K562 (cell line): ENCODE measurements around the gene ZNF736. TPM values are rescaled to one million over a fixed set of nuclear protein-coding genes. Genes with fewer than 3 reads are reported as not detected.

Experiments
- ATAC-seq: fragments of 200-7000 bp; cut with Tn5 transposase; 3 replicates; pipeline ENCODE4 v1.9.1; 2020; ENCODE audit warnings: moderate library complexity
- Bru-seq: library from RNA; stranded (reverse); fragments of 400-500 nt; gene quantifications from one replicate; lab custom pipeline; 2021; lab: Mats Ljungman, UMichigan
- BruChase-seq, 2 experiments: library from RNA; stranded (reverse); fragments of 400-500 nt; gene quantifications; one replicate each; lab custom pipeline; 2021; lab: Mats Ljungman, UMichigan
- BruUV-seq: library from RNA; stranded (reverse); fragments of 400-500 nt; replicated peaks from 2 replicates; lab custom pipeline; 2021; lab: Mats Ljungman, UMichigan
- CTCF ChIA-PET: fragments of 300-600 bp; formaldehyde crosslinking; extraction: SDS; loops from one replicate; lab custom pipeline; 2021; ENCODE audit warnings: low intra/inter-chr PET ratio; lab: Yijun Ruan, JAX
- POLR2A ChIA-PET: fragments of 300-600, 350-650 bp; sonication (Branson Sonifier 250); formaldehyde crosslinking; extraction: SDS; loops from one replicate; lab custom pipeline; 2021; ENCODE audit warnings: antibody characterized with exemption, inconsistent platforms; lab: Yijun Ruan, JAX
- DNase-seq, 4 experiments: peaks; one replicate each; pipeline versions ENCODE4 v3.0.0 to v3.0.0-alpha.2; 2011 to 2018; ENCODE audit warnings: low spot score in 3 of 4, mixed read lengths in 3 of 4; ENCODE audit errors: extremely low read depth in 1 of 4
- FAIRE-seq: peaks from 2 replicates; lab custom pipeline; 2011; peaks lifted over from hg19 to GRCh38; lab: Jason Lieb, UNC
- H2AFZ ChIP-seq: 2 replicates; pipeline ENCODE4 v1.6.0; 2011; ENCODE audit warnings: low read depth, low read length, control low read depth, inconsistent platforms
- H3K27ac ChIP-seq: fragments of 200-600 bp; 3 replicates; pipeline ENCODE4 v1.8.0; 2011; ENCODE audit warnings: low read depth, mild to moderate bottlenecking, control low read depth, inconsistent platforms, low read length, moderate library complexity, mixed read lengths; ENCODE audit errors: extremely low read depth
- H3K27me3 ChIP-seq, 2 experiments: fragments of 300-600 bp in 1 of 2; 2 replicates in 1 of 2; 3 replicates in 1 of 2; pipeline versions ENCODE4 v1.6.0 to v1.8.0; 2011; ENCODE audit warnings: inconsistent platforms in 2 of 2, low read length in 2 of 2, mild to moderate bottlenecking in 1 of 2, mixed read lengths in 1 of 2, moderate library complexity in 1 of 2; ENCODE audit not compliant: control insufficient read depth in 2 of 2, insufficient read depth in 2 of 2
- H3K36me3 ChIP-seq: fragments of 300-600 bp; 3 replicates; pipeline ENCODE4 v1.8.0; 2011; ENCODE audit warnings: mild to moderate bottlenecking, low read length, inconsistent platforms; ENCODE audit not compliant: control insufficient read depth, insufficient read depth
- H3K4me1 ChIP-seq, 2 experiments: fragments of 200-600 bp in 1 of 2; replicated peaks in 1 of 2; 2 replicates in 1 of 2; 3 replicates in 1 of 2; pipeline versions ENCODE4 v1.5.1 to v1.8.0; 2011; ENCODE audit warnings: inconsistent platforms in 2 of 2, low read length in 2 of 2, mild to moderate bottlenecking in 1 of 2, mixed read lengths in 1 of 2, moderate library complexity in 1 of 2; ENCODE audit not compliant: control insufficient read depth in 2 of 2, insufficient read depth in 2 of 2
- H3K4me2 ChIP-seq: 2 replicates; pipeline ENCODE4 v1.6.1; 2011; ENCODE audit warnings: low read length, control low read depth, inconsistent platforms, mixed read lengths; ENCODE audit not compliant: insufficient read depth
- H3K4me3 ChIP-seq: fragments of 200-600 bp; sonication (generic), shearing (Covaris generic); 2 replicates; pipeline ENCODE4 v1.5.1; 2016; ENCODE audit warnings: control low read depth, inconsistent platforms
- H3K79me2 ChIP-seq: fragments of 200-600 bp; 3 replicates; pipeline ENCODE4 v1.8.0; 2011; ENCODE audit warnings: low read length, inconsistent platforms; ENCODE audit not compliant: control insufficient read depth, insufficient read depth
- H3K9ac ChIP-seq, 2 experiments: 2 replicates each; pipeline versions ENCODE4 v1.6.0 to v1.6.1; 2011; ENCODE audit warnings: low read depth in 2 of 2, low read length in 2 of 2, control low read depth in 1 of 2, inconsistent platforms in 1 of 2, mild to moderate bottlenecking in 1 of 2, mixed read lengths in 1 of 2; ENCODE audit not compliant: insufficient read depth in 1 of 2
- H3K9me1 ChIP-seq: one replicate; pipeline ENCODE4 v1.6.0; 2011; ENCODE audit warnings: inconsistent platforms, mild to moderate bottlenecking, low read length, moderate library complexity; ENCODE audit not compliant: control insufficient read depth, insufficient read depth
- H3K9me3 ChIP-seq: replicated peaks from 2 replicates; pipeline ENCODE4 v1.5.1; 2011; ENCODE audit warnings: low read depth, low read length, inconsistent platforms; ENCODE audit not compliant: control insufficient read depth, insufficient read depth
- H4K20me1 ChIP-seq: replicated peaks from 2 replicates; pipeline ENCODE4 v1.6.1; 2011; ENCODE audit warnings: low read length, inconsistent platforms, mixed read lengths; ENCODE audit not compliant: control insufficient read depth, insufficient read depth
- ATF7 ChIP-seq: fragments of 450-650 bp; IDR thresholded peaks from 2 replicates; pipeline ENCODE4 v1.7.1; 2014; ENCODE audit warnings: mild to moderate bottlenecking, moderate library complexity
- CBX5 ChIP-seq: IDR thresholded peaks from 2 replicates; pipeline ENCODE4 v1.6.1; 2014; ENCODE audit warnings: low read depth, borderline replicate concordance
- CREB1 ChIP-seq, 2 experiments: sonication (generic) in 1 of 2; formaldehyde crosslinking in 1 of 2; IDR thresholded peaks; 2 replicates each; pipeline versions ENCODE4 v1.6.1 to v1.8.0; 2012 to 2022; ENCODE audit warnings: inconsistent platforms in 1 of 2, mild to moderate bottlenecking in 1 of 2, missing genetic modification reagents in 1 of 2, moderate library complexity in 1 of 2
- E2F1 ChIP-seq: sonication (generic); formaldehyde crosslinking; IDR thresholded peaks from 2 replicates; pipeline ENCODE4 v1.8.1; 2023; ENCODE audit warnings: mild to moderate bottlenecking, missing genetic modification reagents, moderate library complexity
- SLC30A9 ChIP-seq: fragments of 250-450 bp; sonication (Bioruptor Pico); IDR thresholded peaks from 2 replicates; pipeline ENCODE4 v1.8.0; 2022; ENCODE audit warnings: mild to moderate bottlenecking, moderate library complexity
- SP1 ChIP-seq: sonication (generic); formaldehyde crosslinking; IDR thresholded peaks from 2 replicates; pipeline ENCODE4 v1.8.1; 2022; ENCODE audit warnings: mild to moderate bottlenecking, missing genetic modification reagents
- ZNF511 ChIP-seq: sonication (generic); formaldehyde crosslinking; IDR thresholded peaks from 2 replicates; pipeline ENCODE4 v1.8.0; 2022; ENCODE audit warnings: mild to moderate bottlenecking, missing genetic modification reagents
- ZNF609 ChIP-seq: sonication (generic); formaldehyde crosslinking; IDR thresholded peaks from 2 replicates; pipeline ENCODE4 v1.8.1; 2023; ENCODE audit warnings: missing genetic modification reagents, mild to moderate bottlenecking, borderline replicate concordance
- WGBS: fragments of 100-300 bp; shearing (Covaris generic); methylation state at CpG from one replicate; pipeline ENCODE4 v1.1.6; 2016; ENCODE audit warnings: low coverage, mixed read lengths; ENCODE audit not compliant: insufficient coverage; ENCODE audit errors: missing lambda C conversion rate; 5-methylcytosine and 5-hydroxymethylcytosine counted together
- in situ Hi-C: fragments of 300-500 bp; cut with MboI; formaldehyde crosslinking; loops from 4 replicates; pipeline ENCODE4 v1.15.0; 2018; ENCODE audit warnings: inconsistent platforms, mixed read lengths
- intact Hi-C: fragments of 100-400 bp; cut with micrococcal nuclease; formaldehyde crosslinking; loops from 2 replicates; pipeline ENCODE4 v1.14.2; 2022
- long read RNA-seq, 3 experiments: library from polyadenylated mRNA in 2 of 3; library from RNA in 1 of 3; unstranded in 2 of 3; stranded (forward) in 1 of 3; transcript quantifications; one replicate each; pipeline ENCODE4 v2.0.0, GENCODE V29; 2019 to 2022
- polyA minus RNA-seq, 3 experiments: library from RNA; depleted of rRNA, polyadenylated mRNA; stranded (reverse); fragments of >200 nt; gene quantifications; 2 replicates each; pipeline ENCODE4 v1.2.3, GENCODE V29; 2011
- polyA plus RNA-seq, 8 experiments: library from polyadenylated mRNA; depleted of rRNA in 4 of 8; stranded (reverse) in 5 of 8; unstranded in 3 of 8; fragments of >200 nt; fragmentation: Nextera tagmentation in 2 of 8; fragmentation: Illumina TruSeq in 1 of 8; extraction: Ambion mirVana in 2 of 8; extraction: Trizol in 1 of 8; gene quantifications; 2 replicates each; pipeline versions ENCODE4 v1.2.1 to v1.2.3, GENCODE V29; 2011 to 2014; ENCODE audit warnings: inconsistent platforms in 1 of 8, missing spikeins in 1 of 8
- total RNA-seq, 7 experiments: library from RNA; depleted of rRNA in 6 of 7; stranded (reverse); fragments of >200 nt in 6 of 7; fragmentation: Illumina TruSeq in 2 of 7; extraction: Trizol in 2 of 7; gene quantifications; 2 replicates each; pipeline versions ENCODE4 v1.2.1 to v1.2.3, GENCODE V29; 2011 to 2021; ENCODE audit warnings: low replicate concordance in 1 of 7

ZNF736 gene
- total RNA-seq (2011; cell fraction: chromatin; rRNA removed; ENCODE audit: low replicate concordance), result 44.5 and 70.9 TPM in 2 replicates
- total RNA-seq (2011; cell fraction: nucleolus; rRNA removed), result 26.3 and 31.1 TPM in 2 replicates
- total RNA-seq (2011; cell fraction: nucleoplasm; rRNA removed), result 53.4 and 61.2 TPM in 2 replicates
- total RNA-seq (2014; rRNA removed), result 4.4 and 4.6 TPM in 2 replicates
- 15.6 and 18.1 TPM in 2 replicates for total RNA-seq (2014; rRNA removed; fragmentation: Illumina TruSeq; extraction: Trizol)
- total RNA-seq (2015; rRNA removed; fragmentation: Illumina TruSeq; extraction: Trizol), result 12.3 and 13.9 TPM in 2 replicates
- total RNA-seq (2021), result 8.8 and 11.4 TPM in 2 replicates
- polyA plus RNA-seq (2011; rRNA removed), result 10.3 and 21.3 TPM in 2 replicates
- polyA plus RNA-seq (2011; cell fraction: cytosol; rRNA removed), result 1.8 and 7.7 TPM in 2 replicates
- 16.7 and 49.3 TPM in 2 replicates for polyA plus RNA-seq (2011; cell fraction: nucleus; rRNA removed)
- 2.9 and 4.5 TPM in 2 replicates for polyA plus RNA-seq (2012)
- polyA plus RNA-seq (2014; fragmentation: Illumina TruSeq; extraction: Trizol), result 4.4 and 6.0 TPM in 2 replicates
- 1 to 10 TPM; 2.7 to 3.4 TPM for polyA plus RNA-seq (2014; fragmentation: Nextera tagmentation; extraction: Ambion mirVana)
- polyA plus RNA-seq (2014; rRNA removed), result 4.7 and 7.6 TPM in 2 replicates
- 19.0 and 53.6 TPM in 2 replicates for polyA minus RNA-seq (2011; rRNA and poly(A)+ RNA removed)
- 5.5 and 9.8 TPM in 2 replicates for polyA minus RNA-seq (2011; cell fraction: cytosol; rRNA and poly(A)+ RNA removed)
- 20.6 and 78.9 TPM in 2 replicates for polyA minus RNA-seq (2011; cell fraction: nucleus; rRNA and poly(A)+ RNA removed)
- Bru-seq, nascent RNA, result percentile 79 among the genes with signal in this experiment
- percentile 91 among the genes with signal in this experiment for BruChase-seq, experiment 1, labeled RNA remaining after a 2-hour chase
- BruChase-seq, experiment 2, labeled RNA remaining after a 6-hour chase, result percentile 90 among the genes with signal in this experiment
- long read RNA-seq, experiment 1, full-length matches to known transcripts, result 1 of 7 reads
- long read RNA-seq, experiment 1, partial matches to known transcripts, result 0 of 7 reads
- long read RNA-seq, experiment 1, other reads (novel, unspliced or antisense), result 6 of 7 reads
- long read RNA-seq, experiment 2, partial matches to known transcripts, result 0 of 3 reads
- long read RNA-seq, experiment 2, other reads (novel, unspliced or antisense), result 3 of 3 reads
- long read RNA-seq, experiment 3, partial matches to known transcripts, result 1 of 1 reads
- long read RNA-seq, experiment 3, other reads (novel, unspliced or antisense), result 0 of 1 reads

GRCh38 chr7:64313740-64314491 lies at the start of gene ZNF736:
Gene ZNF736 (plus strand): TSS chr7:64313961. CDS start chr7:64314151, 190 bp downstream.
- Histone ChIP-seq H3K79me2 (peaks cover 47% of the 10 kb centered on the region), H3K4me1 (no peaks in the 10 kb centered on the region), H3K27ac (peak within 1 kb of the TSS; percentile 96), H3K9me1 (no peaks in the 10 kb centered on the region), H4K20me1 (no peaks in the 10 kb centered on the region), H3K4me2 (peak within 1 kb of the TSS; percentile 84), H3K9ac (peak within 1 kb of the TSS; percentile 85 to 95), H3K36me3 (no peaks in the 10 kb centered on the region), H2AFZ (peak within 1 kb of the TSS; percentile 97), H3K9me3 (no peaks in the 10 kb centered on the region), H3K4me3 (peak within 1 kb of the TSS; percentile 65), H3K27me3 (no peaks in the 10 kb centered on the region)
- in situ Hi-C loops, result no loop called here
- POLR2A ChIA-PET, result interaction anchor here (0.5 to 1.8 kb wide), 9 partner anchors 10 to 1860 kb away, joined by 3 to 11 read pairs (median 3); partner anchors contain the start of gene ZNF680
- TSS peak; percentile 57 for BruUV-seq
- WGBS, result 1% methylated on average over 33 of the region's 33 CpGs
- CTCF ChIA-PET, result no interaction called here
- intact Hi-C loops, result no loop called here
- DNase-seq (peak; percentile 86 to 92 (median 89)), FAIRE-seq (peak; percentile 75), ATAC-seq (peak; percentile 98)
- TF ChIP-seq ATF7, result no peak
- 0 out of 2 replicates have a peak, but pooled peaks have one; percentile 25 for TF ChIP-seq ZNF511 (CRISPR knock-in tag)
- TF ChIP-seq E2F1 (CRISPR knock-in tag), result no peak
- no peak for TF ChIP-seq ZNF609
- TF ChIP-seq SLC30A9 (CRISPR knock-in tag), result no peak
- 0 out of 2 replicates have a peak, but pooled peaks have one; percentile 27 for TF ChIP-seq SP1 (CRISPR knock-in tag)
- TF ChIP-seq CREB1 (IDR thresholded peaks at IDR 0.05), result no peak
- TF ChIP-seq CREB1 (CRISPR knock-in tag; IDR thresholded peaks at IDR 0.05), result no peak; the same call in 1 of the 2 replicates
- no peak for TF ChIP-seq CBX5
